Stromal cell of bone marrow (primary cell): Measurements from ENCODE around the gene WIPF2.
A peak's percentile ranks its signal among the peaks of the same experiment; 100 is the strongest.

Source experiments
- DNase-seq: peaks from one replicate; pipeline ENCODE4 v3.0.0-alpha.2; 2012; ENCODE audit warnings: low read depth

WIPF2 gene

DNA sequence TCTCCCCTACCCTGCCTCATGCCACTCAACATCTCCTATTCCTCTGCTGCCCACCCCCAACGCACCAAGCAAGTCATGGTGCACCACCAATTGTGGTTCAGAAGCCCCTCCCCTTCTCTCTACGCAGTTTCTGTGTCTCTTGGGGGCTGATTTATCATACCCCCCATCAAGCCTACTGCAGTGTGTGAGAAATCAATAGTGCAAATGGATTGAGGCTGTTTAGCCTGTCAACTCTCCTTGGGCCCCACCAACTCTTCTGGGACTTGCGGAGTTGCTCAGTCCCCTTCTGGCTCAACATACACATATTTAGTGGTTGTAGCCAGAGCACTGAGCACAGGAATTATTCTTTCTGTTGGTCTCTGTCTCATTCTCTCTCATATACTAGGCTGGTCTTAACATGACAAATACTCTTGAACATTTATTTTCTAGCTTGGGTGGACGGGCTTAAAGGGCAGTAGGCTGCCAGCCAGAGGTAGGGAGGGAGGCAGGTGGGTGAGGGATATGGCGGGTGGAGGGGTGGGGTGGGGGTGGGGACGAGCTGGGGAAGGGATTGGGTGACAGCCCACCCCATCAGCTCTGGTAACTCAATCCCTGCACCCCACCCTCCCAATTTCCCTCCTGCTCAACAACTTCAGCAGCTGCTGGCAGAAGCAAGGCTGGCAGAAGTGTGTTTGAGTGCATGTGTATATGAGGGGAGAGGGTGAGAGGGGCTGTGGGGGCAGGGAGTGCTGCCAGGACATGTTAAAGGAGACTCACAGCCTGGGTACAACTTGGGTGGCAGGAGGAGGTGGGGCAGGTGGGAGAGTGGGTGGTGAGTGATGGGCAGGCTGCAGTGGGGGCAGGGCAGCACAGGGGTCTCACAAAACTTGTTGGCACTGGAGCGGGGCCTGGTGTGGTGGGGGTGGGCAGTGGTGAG, 94.8 kb downstream of the WIPF2 start:
- no peak for DNase-seq

DNA sequence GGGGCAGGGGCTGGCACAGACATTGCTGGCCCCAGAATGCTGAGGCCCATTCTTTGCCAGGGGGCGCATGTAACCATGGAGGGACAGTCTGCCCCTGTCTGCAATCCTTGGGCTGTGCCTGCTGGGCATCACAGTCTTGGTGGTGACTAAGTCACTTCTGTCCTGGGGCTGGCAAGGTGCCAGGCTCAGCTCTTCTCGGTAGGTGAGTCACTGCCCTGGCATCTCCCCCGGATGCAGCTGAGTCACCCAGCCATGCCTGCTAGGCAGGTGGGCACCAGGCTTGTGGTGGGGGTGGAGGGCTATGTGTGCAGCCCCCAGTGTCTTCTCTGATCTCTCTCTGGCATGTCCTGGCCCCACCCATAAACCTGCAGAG, 95.5 kb downstream of the WIPF2 start:
- peak; percentile 66 for DNase-seq

DNA sequence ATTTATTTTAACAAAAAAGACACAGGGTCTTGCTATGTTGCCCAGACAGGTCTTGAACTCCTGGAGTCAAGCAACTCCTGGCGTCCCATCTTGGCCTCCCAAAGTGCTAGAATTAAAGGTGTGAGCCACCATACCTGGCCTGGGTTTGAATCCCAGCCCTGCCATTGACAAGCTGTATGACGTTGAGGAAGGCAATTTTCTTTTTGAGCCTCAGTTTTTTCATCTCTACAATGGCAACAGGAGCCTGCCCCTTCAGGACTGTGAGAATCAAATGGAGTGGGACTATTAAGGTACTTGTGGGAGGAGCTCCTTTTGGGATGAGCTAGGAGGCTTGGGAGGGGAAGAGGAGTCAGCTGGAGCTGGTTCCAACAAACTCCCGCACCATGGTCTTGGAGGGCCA, 96.1 kb downstream of the WIPF2 start:
- no peak for DNase-seq

DNA sequence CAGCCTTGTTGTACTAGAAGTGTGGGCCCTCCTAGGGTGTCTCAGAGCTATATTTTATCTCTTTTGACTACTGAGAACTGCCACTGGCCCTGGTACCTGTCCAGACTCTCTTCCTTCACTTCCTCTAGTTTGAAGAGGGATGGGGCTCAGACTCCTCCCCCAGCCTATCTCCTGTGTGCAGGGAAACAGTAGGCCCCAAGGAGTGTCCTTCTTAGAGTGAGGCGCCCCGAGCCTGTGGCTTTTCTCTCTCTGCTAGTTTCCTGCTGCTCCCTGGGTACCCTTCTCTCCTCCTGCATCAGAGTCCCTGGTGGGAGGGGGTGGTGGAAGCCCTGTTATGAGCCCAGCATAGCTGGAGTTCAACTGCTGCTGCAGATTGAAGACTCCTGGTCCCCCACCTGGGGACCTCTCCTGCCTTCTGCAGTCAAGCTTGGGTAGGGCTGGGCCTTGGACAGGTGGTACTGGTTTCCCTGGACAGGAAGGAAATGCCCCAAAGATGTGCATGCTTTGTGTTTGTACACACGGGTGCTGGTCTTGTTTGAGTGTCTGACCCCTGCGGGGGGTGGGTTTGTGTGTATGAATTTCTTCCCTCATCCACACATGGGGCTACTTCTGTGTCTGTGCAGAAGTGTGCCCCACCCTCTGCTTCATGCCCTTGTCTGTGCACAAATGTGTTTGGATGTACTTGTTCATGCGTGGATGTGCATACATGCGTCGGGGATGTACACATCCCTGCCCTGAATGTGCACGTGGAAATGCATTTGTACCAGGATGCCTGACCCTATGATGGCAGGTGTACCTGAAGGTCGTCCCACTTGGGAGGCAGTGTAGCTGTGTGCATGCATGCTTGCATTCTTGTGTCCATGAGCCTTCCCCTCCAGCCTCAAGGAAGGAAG, 96.8 kb downstream of the WIPF2 start:
- DNase-seq = no peak

DNA sequence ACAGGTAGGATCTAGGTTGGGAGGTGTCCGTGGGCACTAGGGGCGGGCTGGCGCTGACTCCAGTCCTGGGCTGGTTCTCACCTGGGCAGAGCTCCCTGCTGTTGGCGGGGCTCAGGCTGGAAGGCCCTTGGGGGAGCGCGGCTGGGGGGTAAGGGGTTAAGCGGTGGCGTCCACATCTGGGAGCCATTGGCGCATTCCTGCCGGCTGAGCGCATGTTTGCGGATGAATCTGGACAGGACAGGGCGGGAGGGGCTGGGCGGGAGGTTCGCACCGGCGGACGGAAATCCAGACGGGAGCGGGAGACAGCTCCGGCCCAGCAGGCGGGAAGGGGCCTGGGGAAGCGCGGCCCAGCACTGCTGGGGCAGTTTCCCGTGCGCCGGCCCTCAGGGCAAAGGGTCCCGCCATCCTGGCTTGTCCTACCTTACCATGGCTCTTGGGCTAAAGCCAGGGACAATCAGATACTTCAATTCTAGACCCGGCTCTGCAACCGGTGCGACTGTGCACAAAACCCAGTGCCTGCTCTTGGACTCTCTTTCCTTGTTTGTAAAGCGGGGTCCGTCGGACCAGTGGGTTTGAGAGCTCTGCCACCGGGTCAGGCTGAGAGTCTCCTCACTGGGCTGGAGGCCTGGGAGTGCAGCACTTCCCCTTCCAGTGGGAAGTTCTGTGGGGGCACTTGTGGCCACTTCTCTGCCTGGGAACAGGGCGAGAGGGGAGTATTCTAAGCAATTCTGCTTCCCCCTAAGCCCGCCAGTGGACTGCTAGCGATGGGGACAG, 97.7 kb downstream of the WIPF2 start:
- no peak for DNase-seq

DNA sequence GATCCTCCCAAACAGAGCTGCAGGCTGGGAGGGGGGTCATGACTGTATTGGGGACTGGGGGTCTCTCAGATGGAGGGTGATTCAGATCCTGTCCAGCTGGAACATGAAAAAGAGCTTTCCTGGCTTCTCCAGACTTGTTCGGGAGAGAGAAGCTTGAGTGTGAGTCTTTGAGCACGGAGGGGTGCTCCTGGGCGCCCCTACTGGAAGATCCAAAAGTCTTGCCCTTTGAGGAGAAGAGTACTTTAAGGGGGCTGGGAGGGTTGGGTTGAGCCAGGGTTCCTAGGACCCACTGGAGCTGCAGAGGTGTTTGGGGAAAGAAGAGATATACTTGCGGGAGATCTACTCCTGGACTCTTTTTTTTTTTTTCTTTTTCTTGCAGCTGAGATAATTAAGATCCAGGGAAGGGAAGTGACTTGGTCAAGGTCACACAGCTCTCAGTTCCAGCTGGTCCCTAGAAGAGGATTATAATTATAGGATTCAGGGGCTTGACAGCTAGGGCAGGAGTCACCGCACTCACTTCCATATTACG, 98.3 kb downstream of the WIPF2 start:
- DNase-seq = no peak

DNA sequence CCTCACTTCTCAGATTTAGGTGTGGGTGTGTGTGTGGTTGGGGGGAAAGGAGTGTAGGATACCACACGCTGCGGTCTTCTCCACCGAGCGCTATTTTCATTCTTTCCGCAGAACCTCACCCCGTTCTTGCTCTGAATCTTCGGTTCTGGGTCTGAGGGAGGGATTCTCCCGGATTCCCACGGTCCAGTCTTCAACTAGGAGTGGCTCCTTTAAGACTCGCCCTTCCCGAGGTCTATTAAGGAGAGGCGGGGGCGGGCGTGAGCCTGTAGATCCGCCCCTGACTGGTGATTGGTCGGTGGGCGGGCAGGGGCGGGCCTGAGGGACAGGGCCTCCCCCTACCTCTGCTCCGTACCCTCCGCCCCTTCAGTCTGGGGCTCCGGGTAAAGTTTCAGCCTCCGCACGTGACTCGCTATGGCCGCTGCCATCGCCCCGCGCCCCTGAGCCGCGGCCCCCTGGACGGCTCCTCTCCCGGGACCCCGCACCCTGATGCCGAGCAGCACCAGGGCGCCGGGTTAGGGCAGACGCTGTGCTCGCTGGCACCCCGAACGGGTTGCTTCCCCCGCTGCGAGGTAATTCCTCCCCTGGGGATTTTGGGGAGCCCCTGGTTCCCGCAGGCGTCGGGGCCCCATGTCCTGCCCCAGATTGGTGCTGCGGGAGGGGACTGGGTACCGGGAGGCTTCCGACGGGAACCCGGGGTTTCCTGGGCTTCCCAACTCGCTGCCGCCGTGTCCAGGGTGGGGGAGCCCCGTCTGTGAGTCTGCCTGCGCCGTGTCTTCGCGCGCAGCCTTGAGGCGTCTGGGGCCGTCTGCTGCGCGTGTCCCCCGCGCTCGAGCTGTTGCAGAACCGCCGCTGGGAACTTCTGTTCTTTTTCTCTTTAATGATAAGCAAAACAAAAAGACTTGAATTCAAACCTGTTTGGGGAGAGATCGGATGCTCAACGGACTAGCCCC, 99.1 kb downstream of the WIPF2 start:
- DNase-seq = peak; percentile 96

DNA sequence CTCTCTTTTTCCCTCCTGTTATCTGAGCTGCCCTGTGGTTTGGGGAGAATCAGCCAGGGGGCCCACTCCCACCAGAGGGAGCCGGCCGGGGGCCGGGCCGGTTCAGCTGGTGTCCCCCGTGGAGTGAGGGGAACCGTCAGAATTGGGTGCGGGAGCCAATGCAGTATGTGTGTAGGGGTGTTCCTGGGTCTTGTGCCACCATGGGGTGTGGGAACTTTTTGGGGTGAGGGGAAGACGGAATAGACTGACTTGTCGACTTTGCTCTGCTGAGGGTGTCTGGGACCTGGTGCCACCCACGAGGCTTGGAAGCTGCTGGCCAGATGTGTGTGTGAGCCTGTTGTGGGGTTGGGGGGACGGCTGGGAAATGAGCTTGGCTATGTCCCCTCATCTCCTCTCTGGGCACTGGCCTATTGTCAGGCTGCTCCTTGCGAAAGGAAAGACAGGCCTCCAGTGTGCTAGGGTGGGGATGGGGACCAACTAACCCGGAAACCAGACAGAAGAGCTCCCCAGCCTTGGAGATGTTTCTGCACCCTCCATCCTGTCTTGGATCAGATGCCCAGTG, 99.8 kb downstream of the WIPF2 start:
- DNase-seq = no peak

DNA sequence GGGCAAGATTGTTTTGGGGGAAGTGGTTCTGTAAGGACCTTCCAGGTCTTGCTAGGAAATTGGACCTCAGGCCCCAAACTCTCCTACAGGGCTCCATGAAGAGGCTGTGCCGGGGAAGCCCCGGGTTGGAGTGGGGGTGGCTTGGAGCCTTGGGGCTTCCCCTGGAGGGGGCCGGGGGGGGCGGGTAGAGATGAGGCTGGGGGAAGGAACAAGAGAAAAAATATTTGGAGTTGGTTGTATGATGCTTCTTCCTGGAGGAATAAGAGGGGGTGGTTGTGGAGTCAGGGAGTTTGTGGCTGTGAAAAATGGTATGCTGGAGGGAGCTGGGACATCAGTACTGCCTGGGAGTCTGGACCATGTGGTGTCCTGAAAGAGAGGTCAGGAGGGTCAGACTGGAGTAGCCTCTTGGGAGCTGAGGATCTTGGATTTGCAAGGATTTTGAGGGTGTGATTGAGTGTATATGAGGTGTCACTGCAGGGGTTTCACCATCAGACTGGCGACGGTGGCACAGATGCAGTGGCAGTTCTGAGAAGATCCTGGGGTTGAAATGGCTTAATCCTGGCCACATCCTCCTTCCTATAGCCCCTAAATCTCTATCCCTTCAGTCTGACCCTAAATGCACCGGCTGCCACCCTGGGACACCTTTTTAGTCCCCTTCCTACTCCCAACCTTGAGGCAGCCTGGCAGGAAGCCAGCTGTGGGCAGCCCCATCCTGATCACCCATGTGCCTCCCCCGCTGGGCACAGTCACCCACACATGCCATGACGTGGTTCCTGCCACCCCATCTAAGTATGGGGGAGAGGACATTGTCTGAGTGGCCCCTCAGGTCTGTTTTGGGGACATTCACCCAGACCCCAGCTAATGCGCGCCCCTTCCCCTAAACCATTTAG, 100.8 kb downstream of the WIPF2 start:
- DNase-seq = no peak

DNA sequence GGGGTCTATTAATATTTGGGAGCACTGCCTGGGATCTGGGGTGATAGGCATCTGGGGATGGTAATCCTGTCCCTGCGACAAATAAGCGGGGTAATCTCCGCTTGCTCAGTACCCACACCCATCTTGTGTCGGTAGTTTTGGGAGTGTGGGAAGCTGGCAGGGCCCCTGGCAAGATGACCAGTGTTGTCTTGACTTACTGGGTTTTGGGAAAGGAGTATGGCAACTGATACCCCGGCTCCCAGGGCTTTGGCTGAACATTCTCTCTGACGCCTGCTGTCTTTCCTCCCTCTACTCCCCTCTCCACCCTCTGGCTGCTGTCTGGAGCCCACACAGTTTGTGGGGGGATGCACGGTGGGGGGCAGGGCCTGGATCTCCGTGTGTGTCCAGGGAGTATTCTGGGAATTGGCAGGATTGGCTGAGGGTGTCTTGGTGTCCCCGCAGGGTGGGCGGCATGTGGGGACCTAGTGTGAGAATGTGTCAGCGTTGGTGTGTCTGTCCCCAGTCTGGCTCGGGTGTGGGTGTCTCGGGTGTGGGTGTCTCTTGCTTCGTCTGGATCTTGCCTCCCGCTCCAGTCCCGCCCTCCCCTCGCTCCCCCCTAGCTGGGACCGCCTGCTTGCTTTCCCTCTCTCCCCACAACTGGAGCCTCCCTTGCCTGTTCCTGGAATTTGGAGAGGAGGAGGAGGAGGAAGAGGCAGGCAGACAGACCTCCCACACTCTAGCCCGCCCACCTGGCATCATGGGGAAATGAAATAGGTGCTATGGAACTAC, 101.8 kb downstream of the WIPF2 start:
- no peak for DNase-seq

DNA sequence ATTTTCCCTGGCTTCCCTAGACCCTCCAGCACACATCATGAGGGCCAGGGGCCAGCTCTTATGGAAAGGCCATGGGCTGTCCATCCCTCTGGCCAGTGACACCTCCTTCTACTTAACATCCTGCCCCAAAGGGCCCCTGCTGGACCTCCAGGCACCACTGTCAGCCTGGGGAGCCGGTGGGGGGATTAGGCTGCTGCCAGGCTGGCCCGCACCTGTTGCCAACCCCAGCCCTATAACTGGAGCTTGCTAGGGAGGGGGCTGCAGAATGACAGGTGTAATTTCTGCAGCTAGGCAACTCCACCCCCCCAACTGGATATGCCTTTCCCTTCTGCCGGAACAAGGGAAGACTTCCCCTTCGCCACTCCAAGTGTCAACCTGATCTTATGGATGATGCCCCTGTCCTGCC, 102.4 kb downstream of the WIPF2 start:
- DNase-seq = no peak

DNA sequence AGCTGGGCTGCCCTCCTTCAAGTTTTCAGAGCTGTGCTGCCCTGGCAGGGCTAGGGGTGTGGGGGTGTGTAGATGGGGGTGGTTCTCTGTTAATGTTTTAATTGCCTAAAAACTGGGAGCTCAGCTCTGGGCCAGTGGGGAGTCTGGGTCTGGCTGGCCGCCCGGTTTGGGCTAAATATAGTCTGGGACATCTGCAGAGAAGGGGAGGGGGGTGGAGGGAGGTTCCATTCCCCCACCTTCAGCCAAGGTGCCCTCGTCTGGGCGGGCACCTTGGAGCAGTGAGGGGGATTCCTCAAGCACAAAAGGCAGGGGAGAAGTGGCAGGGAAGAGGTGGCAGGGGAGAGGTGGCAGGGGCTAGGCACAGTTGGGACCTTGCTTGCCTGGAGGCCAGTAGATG, 102.9 kb downstream of the WIPF2 start:
- DNase-seq = no peak

DNA sequence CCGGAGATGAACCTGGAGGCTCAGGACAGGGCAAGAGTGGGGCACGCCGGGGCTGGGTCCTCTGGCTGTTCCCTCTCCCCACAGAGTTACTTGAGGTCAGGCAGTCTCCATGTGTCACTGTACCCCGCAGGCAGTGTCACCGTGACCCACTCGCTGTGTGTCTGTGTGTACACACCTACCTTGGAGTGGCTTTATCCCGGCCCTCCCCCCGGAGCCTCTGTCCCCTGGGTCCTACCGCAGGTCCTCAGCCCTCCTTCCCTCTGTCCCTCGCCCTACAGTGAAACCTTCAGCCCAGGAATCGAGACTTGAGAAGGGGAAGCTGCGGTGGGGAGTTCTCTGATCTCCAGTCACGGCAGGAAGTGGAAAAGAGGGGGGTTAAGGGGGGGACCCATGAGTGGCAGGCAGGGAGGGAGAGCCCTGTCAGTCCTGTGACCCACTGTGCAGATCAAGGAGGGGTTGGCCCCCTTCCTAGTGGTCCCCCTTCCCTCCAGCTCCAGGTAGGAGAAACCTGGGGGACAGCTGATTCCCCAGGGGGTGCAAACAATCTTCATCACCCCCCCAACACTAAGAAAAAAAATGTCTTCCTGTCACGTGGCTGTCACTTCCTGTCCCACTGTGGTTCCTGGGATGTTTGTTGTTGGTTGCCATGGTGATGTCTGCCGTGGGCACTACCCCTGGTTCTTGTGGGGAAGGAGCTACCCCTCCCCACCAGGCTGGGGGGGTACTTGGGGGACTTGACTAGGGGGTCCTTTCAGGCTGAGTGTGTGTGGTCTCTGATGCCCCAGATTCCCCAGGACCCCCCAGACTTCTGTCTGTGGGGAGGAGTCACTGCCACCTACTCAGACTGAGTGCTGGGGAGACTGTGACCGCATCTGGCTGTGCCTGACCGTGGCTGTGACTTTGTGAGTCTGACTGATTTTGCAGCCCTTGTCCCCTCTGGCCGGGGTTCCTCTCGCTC, 103.5 kb downstream of the WIPF2 start:
- peak; percentile 77 for DNase-seq

DNA sequence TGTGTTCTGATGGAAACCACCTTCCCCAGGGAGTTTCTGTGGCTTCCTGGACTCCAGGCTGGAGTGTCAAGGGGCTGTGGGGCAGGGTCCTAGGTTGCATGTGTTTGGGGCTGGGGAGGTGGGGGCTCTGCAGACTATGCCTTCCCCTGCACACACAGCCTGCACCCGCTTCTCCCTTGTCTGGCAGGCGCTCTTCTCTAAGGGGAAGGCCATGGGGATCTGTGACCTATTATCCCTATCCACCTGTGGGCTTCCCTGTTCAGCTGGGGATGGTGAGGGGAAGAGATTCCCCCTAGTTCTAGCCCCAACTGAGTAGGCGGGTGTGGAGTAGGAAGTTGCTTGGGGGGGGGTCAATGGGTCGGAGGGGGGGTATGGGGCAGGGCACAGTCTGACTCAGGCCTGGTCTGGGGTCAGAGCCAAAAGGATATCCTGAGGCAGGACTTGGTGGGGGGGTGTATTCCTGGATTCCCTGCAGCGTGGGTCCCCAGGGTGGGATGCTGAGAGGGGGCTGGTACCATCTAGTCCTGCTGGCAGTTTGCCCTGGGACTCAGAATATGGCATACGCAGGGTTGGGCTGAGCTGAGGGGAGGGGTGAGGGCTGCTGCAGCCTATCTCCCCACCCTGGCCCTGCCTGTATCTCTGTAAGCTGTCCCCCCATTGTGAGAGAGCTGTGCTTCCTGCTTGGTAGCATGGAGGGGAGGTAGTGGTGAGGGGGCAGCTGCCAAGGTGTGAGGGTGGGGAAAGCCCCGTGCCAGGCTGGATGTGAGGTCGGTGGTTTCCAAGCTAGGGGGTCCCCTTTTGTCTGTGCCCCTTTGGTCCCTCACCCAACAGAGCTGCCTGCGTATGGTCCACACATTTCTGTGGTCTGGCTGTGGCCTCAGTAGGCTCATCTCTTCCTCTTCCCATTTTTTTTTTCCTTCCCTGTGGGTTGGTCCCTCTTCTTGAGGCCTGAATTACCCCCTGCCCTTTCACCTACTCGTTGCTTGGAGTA, 104.6 kb downstream of the WIPF2 start:
- peak; percentile 79 for DNase-seq

DNA sequence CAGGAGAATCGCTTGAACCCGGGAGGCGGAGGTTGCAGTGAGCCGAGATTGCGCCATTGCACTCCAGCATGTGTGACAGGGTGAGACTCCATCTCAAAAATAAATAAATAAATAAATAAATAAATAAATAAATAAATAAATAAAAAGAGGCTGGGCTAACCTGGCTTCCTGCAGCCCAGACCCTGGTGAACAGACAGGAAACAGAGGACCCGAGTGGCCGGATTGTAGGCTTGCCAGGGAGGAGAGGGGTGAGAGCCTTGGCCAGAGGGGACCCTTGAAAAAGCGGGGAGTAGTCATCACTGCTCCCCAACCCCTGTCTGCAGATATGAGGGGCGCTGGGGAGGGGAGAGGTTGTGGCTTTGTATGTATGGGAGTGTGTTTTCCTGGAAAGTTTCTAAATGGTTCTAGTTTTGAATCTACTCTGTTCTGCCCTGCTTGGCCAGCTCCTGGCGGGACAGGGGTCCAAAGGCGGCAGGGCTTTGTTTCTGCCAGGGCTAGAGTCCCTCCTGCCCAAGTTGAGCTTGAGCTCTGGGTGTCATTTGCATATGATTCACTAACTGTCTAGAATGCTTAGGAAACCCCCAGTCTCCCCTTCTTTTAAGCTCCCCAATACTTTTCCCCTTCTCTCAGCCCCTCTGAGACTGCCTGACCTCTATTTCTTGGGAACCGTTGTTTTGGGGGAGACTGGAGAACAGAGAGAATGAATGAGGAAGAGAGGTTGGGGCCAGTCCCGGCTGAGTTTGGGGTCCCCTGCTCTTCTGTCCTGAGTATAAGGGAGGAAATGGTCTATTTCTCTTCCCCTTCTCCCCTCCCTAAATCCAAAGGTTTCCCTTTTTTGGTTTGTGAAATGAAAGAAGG, 106.3 kb downstream of the WIPF2 start:
- no peak for DNase-seq
